A549 (cell line): Measurements from ENCODE around the gene AGPAT2. TPM values are rescaled to one million over a fixed set of nuclear protein-coding genes. Genes with fewer than 3 reads are reported as not detected.

Experiments used
- ATAC-seq, 2 experiments: fragments of 200-7000 bp in 1 of 2; fragments of >200 bp in 1 of 2; cut with Nextera tagmentation in 1 of 2; cut with Tn5 transposase in 1 of 2; 3 replicates each; pipeline versions ENCODE4 v1.8.0 to v1.9.1; 2018 to 2020; ENCODE audit warnings: mild to moderate bottlenecking in 1 of 2, moderate library complexity in 1 of 2
- CTCF ChIA-PET: fragments of 300-600 bp; sonication (Branson Sonifier 250); formaldehyde crosslinking; extraction: SDS; loops from one replicate; lab custom pipeline; 2021; ENCODE audit warnings: antibody characterized with exemption, inconsistent platforms; lab: Yijun Ruan, JAX
- POLR2A ChIA-PET: fragments of 350-600 bp; formaldehyde crosslinking; extraction: SDS; loops from one replicate; lab custom pipeline; 2021; ENCODE audit warnings: antibody characterized with exemption, inconsistent platforms; lab: Yijun Ruan, JAX
- DNase-seq, 2 experiments: peaks; one replicate each; pipeline versions ENCODE4 v3.0.0 to v3.0.0-alpha.2; 2011 to 2016; ENCODE audit warnings: low read depth in 1 of 2, low spot score in 1 of 2
- FAIRE-seq: peaks from 2 replicates; lab custom pipeline; 2011; peaks lifted over from hg19 to GRCh38; lab: Jason Lieb, UNC
- H3K27ac ChIP-seq, 2 experiments: fragments of >200 bp; sonication (Bioruptor Twin); formaldehyde crosslinking; 3 replicates each; pipeline ENCODE4 v1.5.1; 2016 to 2017
- H3K4me1 ChIP-seq: fragments of >200 bp; sonication (Bioruptor Twin); formaldehyde crosslinking; 3 replicates; pipeline ENCODE4 v1.6.1; 2016
- H3K4me2 ChIP-seq: fragments of >200 bp; sonication (Bioruptor Twin); formaldehyde crosslinking; 3 replicates; pipeline ENCODE4 v1.6.1; 2016
- H3K4me3 ChIP-seq: fragments of >200 bp; sonication (Bioruptor Twin); formaldehyde crosslinking; 3 replicates; pipeline ENCODE4 v1.5.1; 2016
- H3K9me3 ChIP-seq: fragments of >200 bp; sonication (Bioruptor Twin); formaldehyde crosslinking; 3 replicates; pipeline ENCODE4 v1.6.1; 2016
- CEBPB ChIP-seq, 2 experiments: fragments of >200 bp in 1 of 2; sonication (Bioruptor Twin) in 1 of 2; formaldehyde crosslinking in 1 of 2; IDR thresholded peaks; 2 replicates each; pipeline ENCODE4 v1.6.1; 2012 to 2016
- CTCF ChIP-seq: fragments of >200 bp; sonication (Bioruptor Twin); formaldehyde crosslinking; IDR thresholded peaks from 3 replicates; pipeline ENCODE4 v1.5.1; 2016
- ELK1 ChIP-seq: fragments of 150-350 bp; IDR thresholded peaks from 2 replicates; pipeline ENCODE4 v1.6.1; 2014; ENCODE audit warnings: low read depth, mild to moderate bottlenecking, low read length
- GATA3 ChIP-seq: IDR thresholded peaks from 2 replicates; pipeline ENCODE4 v1.6.1; 2012; ENCODE audit warnings: borderline replicate concordance
- HOXA7 ChIP-seq: fragments of 250-450 bp; sonication (Bioruptor Pico); IDR thresholded peaks from 2 replicates; pipeline ENCODE4 v1.5.0; 2020; ENCODE audit warnings: mild to moderate bottlenecking, moderate library complexity
- HOXB13 ChIP-seq: fragments of 250-450 bp; sonication (Bioruptor Pico); IDR thresholded peaks from 2 replicates; pipeline ENCODE4 v1.5.0; 2020; ENCODE audit warnings: low read depth, mild to moderate bottlenecking, moderate library complexity
- HOXB5 ChIP-seq: fragments of 250-450 bp; sonication (Bioruptor Pico); IDR thresholded peaks from 2 replicates; pipeline ENCODE4 v1.5.0; 2020; ENCODE audit warnings: mild to moderate bottlenecking, moderate library complexity
- JUN ChIP-seq, 2 experiments: fragments of >200 bp; sonication (Bioruptor Twin); formaldehyde crosslinking; IDR thresholded peaks; 2 replicates in 1 of 2; 3 replicates in 1 of 2; pipeline ENCODE4 v1.6.1; 2016 to 2017
- JUNB ChIP-seq: fragments of >200 bp; sonication (Bioruptor Twin); formaldehyde crosslinking; IDR thresholded peaks from 2 replicates; pipeline ENCODE4 v1.6.1; 2016
- KDM1A ChIP-seq: fragments of 200-600 bp; sonication (generic); IDR thresholded peaks from 2 replicates; pipeline ENCODE4 v1.6.1; 2016; ENCODE audit warnings: low read depth, mild to moderate bottlenecking
- KDM5A ChIP-seq: fragments of 200-600 bp; sonication (generic); IDR thresholded peaks from 2 replicates; pipeline ENCODE4 v1.6.1; 2016; ENCODE audit warnings: antibody characterized with exemption, mild to moderate bottlenecking
- MAZ ChIP-seq: fragments of 150-350 bp; IDR thresholded peaks from 2 replicates; pipeline ENCODE4 v1.6.1; 2014; ENCODE audit warnings: antibody characterized with exemption, low read depth, low read length, borderline replicate concordance
- NPAS2 ChIP-seq: fragments of 250-450 bp; sonication (Bioruptor Pico); IDR thresholded peaks from 2 replicates; pipeline ENCODE4 v1.8.0; 2022; ENCODE audit warnings: mild to moderate bottlenecking, moderate library complexity, borderline replicate concordance
- NR3C1 ChIP-seq: fragments of >200 bp; sonication (Bioruptor Twin); formaldehyde crosslinking; IDR thresholded peaks from 3 replicates; pipeline ENCODE4 v1.6.1; 2017
- RARB ChIP-seq: fragments of 250-450 bp; sonication (Bioruptor Pico); IDR thresholded peaks from 2 replicates; pipeline ENCODE4 v1.8.0; 2021; ENCODE audit warnings: mild to moderate bottlenecking, moderate library complexity
- RCOR1 ChIP-seq: fragments of 150-350 bp; IDR thresholded peaks from 2 replicates; pipeline ENCODE4 v1.6.1; 2014; ENCODE audit warnings: antibody characterized with exemption, low read length, low read depth
- RNF2 ChIP-seq: fragments of 200-600 bp; sonication (generic); IDR thresholded peaks from 2 replicates; pipeline ENCODE4 v1.6.1; 2016; ENCODE audit warnings: low read depth, mild to moderate bottlenecking, antibody characterized with exemption, moderate library complexity, borderline replicate concordance
- TP53 ChIP-seq: fragments of 250-450 bp; sonication (Bioruptor Pico); IDR thresholded peaks from 2 replicates; pipeline ENCODE4 v1.5.0; 2021; ENCODE audit warnings: mild to moderate bottlenecking, moderate library complexity
- USF2 ChIP-seq: fragments of 450-650 bp; IDR thresholded peaks from 2 replicates; pipeline ENCODE4 v1.6.1; 2014; ENCODE audit warnings: antibody characterized with exemption
- ZFP36 ChIP-seq: fragments of 450-650 bp; IDR thresholded peaks from 2 replicates; pipeline ENCODE4 v1.6.1; 2014; ENCODE audit warnings: borderline replicate concordance; ENCODE audit not compliant: partially characterized antibody
- WGBS: methylation state at CpG from one replicate; pipeline ENCODE4 v1.1.6; 2017; ENCODE audit errors: missing lambda C conversion rate; 5-methylcytosine and 5-hydroxymethylcytosine counted together
- polyA plus RNA-seq, 4 experiments: library from polyadenylated mRNA; depleted of rRNA in 3 of 4; stranded (reverse); fragments of >200 nt; fragmentation: RNase III in 1 of 4; extraction: RNeasy Plus Mini Kit Qiagen cat#74134 plus additional on column Dnase treatment in 1 of 4; gene quantifications; 2 replicates in 3 of 4; 3 replicates in 1 of 4; pipeline ENCODE4 v1.2.3, GENCODE V29; 2011 to 2017
- TF ChIP-seq, protein P1 (sequence below): IDR thresholded peaks from 2 replicates; pipeline ENCODE4 v1.6.1; 2012
- TF ChIP-seq, protein P2 (sequence below): IDR thresholded peaks from 2 replicates; pipeline ENCODE4 v1.6.1; 2012
- TF ChIP-seq, protein P3 (sequence below): fragments of 250-450 bp; sonication (Bioruptor Pico); IDR thresholded peaks from 2 replicates; pipeline ENCODE4 v1.5.0; 2021; ENCODE audit warnings: mild to moderate bottlenecking, moderate library complexity, borderline replicate concordance

AGPAT2 gene
- polyA plus RNA-seq, 2 of the 4 experiments (the other 2 are of a cell fraction): 32.3 to 49.5 TPM

DNA sequence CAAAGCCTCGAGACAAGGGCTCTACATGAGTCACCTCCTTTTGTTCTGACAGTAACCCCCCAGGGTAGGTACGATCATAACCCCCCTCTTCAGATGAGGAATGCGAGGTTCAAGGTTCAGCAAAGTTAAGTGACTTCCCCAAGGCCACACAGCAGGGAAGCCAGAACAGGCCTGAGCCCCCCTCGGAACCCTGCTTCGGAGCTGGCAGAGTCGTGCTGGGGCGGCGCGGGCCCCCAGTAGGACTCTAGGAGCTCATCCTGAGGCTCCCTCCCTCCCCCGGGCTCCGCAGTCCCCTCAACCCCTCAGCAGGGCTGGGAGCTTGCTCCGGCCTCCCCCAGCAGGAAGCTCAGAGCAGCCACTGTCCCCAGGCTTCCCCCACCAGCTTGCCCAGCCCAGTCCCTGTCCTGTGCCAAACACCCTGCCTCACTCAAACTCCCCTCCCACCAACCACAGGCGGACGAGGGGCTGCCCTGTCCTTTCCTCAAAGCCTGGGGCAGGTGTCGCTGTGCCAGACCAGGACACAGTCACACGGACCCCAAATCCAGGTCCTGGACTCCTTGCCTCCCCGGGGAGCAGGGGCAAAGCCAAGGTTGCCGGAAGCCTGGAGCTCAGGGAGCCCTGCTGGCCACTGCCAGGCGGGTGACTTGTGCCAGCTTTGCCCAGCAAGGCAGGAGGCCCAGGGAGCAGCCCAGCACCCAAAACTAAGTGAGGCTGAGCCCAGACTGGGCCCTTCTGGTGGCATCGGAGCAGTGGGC, 5.1 kb downstream of the AGPAT2 start:
- no peak overlapping the region for H3K4me3 ChIP-seq
- FAIRE-seq (no peak), ATAC-seq (no peak), DNase-seq (no peak)
- H3K4me1 ChIP-seq: peaks cover 13% of the 10 kb centered on the region
- H3K4me2 ChIP-seq: no peak overlapping the region
- no peaks in the 10 kb centered on the region for H3K9me3 ChIP-seq
- WGBS: 89% methylated on average over 17 of the region's 20 CpGs
- H3K27ac ChIP-seq: 0 out of 6 replicates have a peak overlapping the region, but pooled peaks of 1 of the 2 experiments have one; percentile 3
- ChIA-PET CTCF (interaction anchor here (0.6 to 13.4 kb wide), 10 partner anchors 8 to 578 kb away, joined by 3 to 186 read pairs (median 4); no protein-coding TSS in a partner anchor), POLR2A (interaction anchor here (1.0 kb wide), 1 partner anchor 12 kb away, joined by 3 read pairs; no protein-coding TSS in a partner anchor)
- TF ChIP-seq ELK1 (no peak), JUNB (no peak), RCOR1 (no peak), MAZ (no peak), GATA3 (no peak), RARB (CRISPR knock-in tag) (no peak), CEBPB (IDR thresholded peaks at IDR 0.05) (no peak), USF2 (no peak), RNF2 (no peak), TP53 (CRISPR knock-in tag) (no peak), HOXB5 (CRISPR knock-in tag) (no peak)
- TF ChIP-seq, protein P1, sequence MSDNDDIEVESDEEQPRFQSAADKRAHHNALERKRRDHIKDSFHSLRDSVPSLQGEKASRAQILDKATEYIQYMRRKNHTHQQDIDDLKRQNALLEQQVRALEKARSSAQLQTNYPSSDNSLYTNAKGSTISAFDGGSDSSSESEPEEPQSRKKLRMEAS: no peak

DNA sequence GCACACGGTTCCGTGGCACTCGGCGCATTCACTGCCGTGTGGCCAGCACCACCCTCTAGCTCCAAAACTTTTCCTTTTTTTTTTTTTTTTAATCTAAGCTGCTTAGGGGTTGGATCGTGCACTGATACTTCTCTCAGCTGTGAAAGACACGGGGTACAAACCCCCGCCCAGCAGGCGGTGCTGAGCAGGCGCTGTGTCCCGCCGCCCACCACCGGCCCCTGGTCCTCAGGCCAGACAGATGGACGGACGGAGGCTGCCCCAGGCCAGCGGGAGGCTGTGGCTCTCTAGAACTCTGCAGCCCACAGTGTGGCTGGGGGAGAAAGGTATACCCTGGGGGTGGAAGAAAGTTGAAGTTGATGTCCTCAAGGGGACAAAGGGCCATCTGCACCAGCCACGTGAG, 6.2 kb downstream of the AGPAT2 start:
- H3K9me3 ChIP-seq: no peaks in the 10 kb centered on the region
- WGBS: 92% methylated on average over 17 of the region's 17 CpGs
- no peak for TF ChIP-seq RCOR1
- TF ChIP-seq CTCF: no peak
- no peak for TF ChIP-seq NR3C1
- TF ChIP-seq KDM5A: no peak
- TF ChIP-seq, protein P2, sequence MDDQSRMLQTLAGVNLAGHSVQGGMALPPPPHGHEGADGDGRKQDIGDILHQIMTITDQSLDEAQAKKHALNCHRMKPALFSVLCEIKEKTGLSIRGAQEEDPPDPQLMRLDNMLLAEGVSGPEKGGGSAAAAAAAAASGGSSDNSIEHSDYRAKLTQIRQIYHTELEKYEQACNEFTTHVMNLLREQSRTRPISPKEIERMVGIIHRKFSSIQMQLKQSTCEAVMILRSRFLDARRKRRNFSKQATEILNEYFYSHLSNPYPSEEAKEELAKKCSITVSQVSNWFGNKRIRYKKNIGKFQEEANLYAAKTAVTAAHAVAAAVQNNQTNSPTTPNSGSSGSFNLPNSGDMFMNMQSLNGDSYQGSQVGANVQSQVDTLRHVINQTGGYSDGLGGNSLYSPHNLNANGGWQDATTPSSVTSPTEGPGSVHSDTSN: no peak
- TF ChIP-seq, protein P3, sequence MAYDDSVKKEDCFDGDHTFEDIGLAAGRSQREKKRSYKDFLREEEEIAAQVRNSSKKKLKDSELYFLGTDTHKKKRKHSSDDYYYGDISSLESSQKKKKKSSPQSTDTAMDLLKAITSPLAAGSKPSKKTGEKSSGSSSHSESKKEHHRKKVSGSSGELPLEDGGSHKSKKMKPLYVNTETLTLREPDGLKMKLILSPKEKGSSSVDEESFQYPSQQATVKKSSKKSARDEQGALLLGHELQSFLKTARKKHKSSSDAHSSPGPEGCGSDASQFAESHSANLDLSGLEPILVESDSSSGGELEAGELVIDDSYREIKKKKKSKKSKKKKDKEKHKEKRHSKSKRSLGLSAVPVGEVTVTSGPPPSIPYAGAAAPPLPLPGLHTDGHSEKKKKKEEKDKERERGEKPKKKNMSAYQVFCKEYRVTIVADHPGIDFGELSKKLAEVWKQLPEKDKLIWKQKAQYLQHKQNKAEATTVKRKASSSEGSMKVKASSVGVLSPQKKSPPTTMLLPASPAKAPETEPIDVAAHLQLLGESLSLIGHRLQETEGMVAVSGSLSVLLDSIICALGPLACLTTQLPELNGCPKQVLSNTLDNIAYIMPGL (CRISPR knock-in tag): no peak
- TF ChIP-seq NPAS2 (CRISPR knock-in tag): no peak
- TF ChIP-seq, protein P1: no peak
- TF ChIP-seq ZFP36: no peak
- no peak for TF ChIP-seq HOXA7 (CRISPR knock-in tag)
- TF ChIP-seq JUN (IDR thresholded peaks at IDR 0.05): no peak
- no peak for TF ChIP-seq KDM1A
- no peak for TF ChIP-seq HOXB13 (CRISPR knock-in tag)
- no peak for ATAC-seq
- H3K4me1 ChIP-seq: peaks cover 10% of the 10 kb centered on the region
- no peak overlapping the region for H3K4me3 ChIP-seq
- H3K27ac ChIP-seq: no peak overlapping the region
- CTCF ChIA-PET: interaction anchor here (0.6 to 13.4 kb wide), 7 partner anchors 7 to 195 kb away, joined by 3 to 186 read pairs (median 7); no protein-coding TSS in a partner anchor
- no peak for DNase-seq
- no peak overlapping the region for H3K4me2 ChIP-seq
- POLR2A ChIA-PET: interaction anchor here (1.0 kb wide), 1 partner anchor 13 kb away, joined by 3 read pairs; no protein-coding TSS in a partner anchor
- no peak for FAIRE-seq
